ENCODE data around the gene ST8SIA2.

DNA sequence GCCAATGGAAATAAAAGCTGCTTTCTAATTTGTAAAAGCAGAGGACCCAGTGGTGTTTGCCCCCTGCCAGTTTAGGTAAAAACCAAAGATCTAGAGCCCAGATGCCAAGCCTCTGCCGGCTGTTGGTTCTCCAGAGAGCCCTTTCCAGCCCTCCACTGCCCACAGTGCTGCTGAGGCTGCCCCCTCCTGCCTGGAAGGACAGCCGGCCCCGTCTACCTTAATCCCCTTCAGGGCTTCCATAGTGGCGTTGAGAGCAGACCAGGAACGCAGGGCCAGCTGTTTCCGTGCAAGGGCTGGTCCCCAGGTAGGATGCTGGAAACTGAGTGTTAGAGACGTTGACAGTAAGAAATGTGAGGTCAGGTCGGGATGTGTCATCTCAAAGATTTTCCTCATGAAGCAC, 6.9 kb downstream of the ST8SIA2 start:
- TF ChIP-seq POLR2AphosphoS5 (IDR thresholded peaks at IDR 0.05; ENCODE audit: borderline replicate concordance, low read depth, low read length) = no peak
- TF ChIP-seq EZH2 (IDR thresholded peaks at IDR 0.05) = no peak

All from SK-N-MC (cell line).